ENCODE results near the gene DNAH1. TPM values are rescaled to one million over a fixed set of nuclear protein-coding genes. Genes with fewer than 3 reads are reported as not detected.

DNAH1 gene
- total and polyA plus RNA-seq, 2 of the 13 experiments (the other 11 are each of a cell fraction or from before 2014, with no cell fraction given) = 0.64 to 3.5 TPM

DNA sequence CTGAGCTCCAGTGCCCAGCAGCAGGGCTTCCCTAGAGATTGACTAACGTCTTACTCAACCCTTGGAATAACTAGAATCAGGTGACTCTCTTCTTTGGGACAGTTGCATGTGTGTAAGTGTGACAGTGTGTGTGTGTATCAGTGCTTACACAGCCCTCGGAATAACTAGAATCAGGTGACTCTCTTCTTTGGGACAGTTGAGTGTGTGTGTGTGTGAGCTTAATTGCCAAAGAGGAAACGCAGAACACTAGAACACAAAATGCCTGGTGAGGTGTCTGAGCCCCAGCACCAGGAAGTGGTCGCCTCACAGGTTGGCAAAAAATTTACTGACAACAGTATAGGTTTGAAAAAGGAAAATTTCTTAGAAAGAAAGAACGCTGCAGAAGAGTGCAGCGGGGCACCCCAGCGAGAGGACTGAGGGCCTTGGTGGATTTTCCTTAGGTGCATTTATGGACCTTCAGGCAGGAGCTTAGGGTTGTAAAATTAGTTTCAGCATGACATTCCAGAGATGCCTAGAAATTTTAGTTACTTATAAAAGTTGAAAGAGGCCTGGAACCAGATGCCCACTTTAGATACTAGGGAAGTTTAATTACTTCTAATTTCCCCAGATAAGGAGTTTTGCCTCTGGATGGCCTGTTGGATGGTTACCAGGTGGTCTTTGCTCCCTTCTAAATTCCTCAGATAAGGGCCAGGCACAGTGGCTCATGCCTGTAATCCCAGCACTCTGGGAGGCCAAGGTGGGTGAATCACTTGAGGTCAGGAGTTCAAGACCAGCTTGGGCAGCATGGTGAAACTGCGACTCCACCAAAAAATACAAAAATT is 33.9 kb upstream of the DNAH1 start (continued):
- TF ChIP-seq, protein P1, sequence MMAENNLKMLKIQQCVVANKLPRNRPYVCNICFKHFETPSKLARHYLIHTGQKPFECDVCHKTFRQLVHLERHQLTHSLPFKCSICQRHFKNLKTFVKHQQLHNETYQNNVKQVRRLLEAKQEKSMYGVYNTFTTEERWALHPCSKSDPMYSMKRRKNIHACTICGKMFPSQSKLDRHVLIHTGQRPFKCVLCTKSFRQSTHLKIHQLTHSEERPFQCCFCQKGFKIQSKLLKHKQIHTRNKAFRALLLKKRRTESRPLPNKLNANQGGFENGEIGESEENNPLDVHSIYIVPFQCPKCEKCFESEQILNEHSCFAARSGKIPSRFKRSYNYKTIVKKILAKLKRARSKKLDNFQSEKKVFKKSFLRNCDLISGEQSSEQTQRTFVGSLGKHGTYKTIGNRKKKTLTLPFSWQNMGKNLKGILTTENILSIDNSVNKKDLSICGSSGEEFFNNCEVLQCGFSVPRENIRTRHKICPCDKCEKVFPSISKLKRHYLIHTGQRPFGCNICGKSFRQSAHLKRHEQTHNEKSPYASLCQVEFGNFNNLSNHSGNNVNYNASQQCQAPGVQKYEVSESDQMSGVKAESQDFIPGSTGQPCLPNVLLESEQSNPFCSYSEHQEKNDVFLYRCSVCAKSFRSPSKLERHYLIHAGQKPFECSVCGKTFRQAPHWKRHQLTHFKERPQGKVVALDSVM (CRISPR knock-in tag; IDR thresholded peaks at IDR 0.05) = no peak
- TF ChIP-seq ZNF335 (CRISPR knock-in tag; IDR thresholded peaks at IDR 0.05) (no peak), ARID5B (CRISPR knock-in tag; IDR thresholded peaks at IDR 0.05) (peak; percentile 38), ADNP (CRISPR knock-in tag; IDR thresholded peaks at IDR 0.05) (0 out of 2 replicates have a peak, but pooled peaks have one; percentile 17), RFX1 (IDR thresholded peaks at IDR 0.05) (no peak), BORCS8-MEF2B (CRISPR knock-in tag; IDR thresholded peaks at IDR 0.05) (no peak), ZNF234 (CRISPR knock-in tag; conservative IDR thresholded peaks at IDR 0.05) (no peak), SOX13 (IDR thresholded peaks at IDR 0.05) (no peak), SOX13 (CRISPR knock-in tag; conservative IDR thresholded peaks at IDR 0.05 in 1 of 2, IDR thresholded peaks at IDR 0.05 in 1 of 2) (0 out of 4 replicates have a peak, but pooled peaks of 1 of the 2 experiments have one; percentile 24), SALL2 (CRISPR knock-in tag; IDR thresholded peaks at IDR 0.05) (no peak), FOSL2 (CRISPR knock-in tag; IDR thresholded peaks at IDR 0.05) (peak; percentile 74), LRRFIP1 (CRISPR knock-in tag; conservative IDR thresholded peaks at IDR 0.05) (no peak), LCORL (IDR thresholded peaks at IDR 0.05) (no peak), LCORL (CRISPR knock-in tag; IDR thresholded peaks at IDR 0.05) (0 out of 2 replicates have a peak, but pooled peaks have one; percentile 26), RXRA (CRISPR knock-in tag; IDR thresholded peaks at IDR 0.05) (peak; percentile 41; the same call in 1 of the 2 replicates), PHF21A (CRISPR knock-in tag; IDR thresholded peaks at IDR 0.05) (peak; percentile 56)
- TF ChIP-seq, protein P2, sequence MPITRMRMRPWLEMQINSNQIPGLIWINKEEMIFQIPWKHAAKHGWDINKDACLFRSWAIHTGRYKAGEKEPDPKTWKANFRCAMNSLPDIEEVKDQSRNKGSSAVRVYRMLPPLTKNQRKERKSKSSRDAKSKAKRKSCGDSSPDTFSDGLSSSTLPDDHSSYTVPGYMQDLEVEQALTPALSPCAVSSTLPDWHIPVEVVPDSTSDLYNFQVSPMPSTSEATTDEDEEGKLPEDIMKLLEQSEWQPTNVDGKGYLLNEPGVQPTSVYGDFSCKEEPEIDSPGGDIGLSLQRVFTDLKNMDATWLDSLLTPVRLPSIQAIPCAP (CRISPR knock-in tag; IDR thresholded peaks at IDR 0.05; ENCODE audit: low read depth) = no peak
